ENCODE data around the gene DPH2.

Gene DPH2

GRCh38 chr1:44010935-44011471 lies 41.2 kb downstream of the DPH2 start:
- no peaks in the 10 kb centered on the region for H4K20me1 ChIP-seq (ENCODE audit: insufficient read depth, low read length)
- no peak for DNase-seq
- no peaks in the 10 kb centered on the region for H3K27me3 ChIP-seq (ENCODE audit: insufficient read depth, low read length, poor library complexity)
- H3K9ac ChIP-seq (ENCODE audit: low read depth, low read length), result no peak overlapping the region
- ATAC-seq (ENCODE audit: insufficient read depth, low read depth), result no peak
- H2AFZ ChIP-seq (ENCODE audit: low read depth, low read length), result no peak overlapping the region
- no peaks in the 10 kb centered on the region for H3K79me2 ChIP-seq (ENCODE audit: insufficient read depth, low read length)
- no peaks in the 10 kb centered on the region for H3K36me3 ChIP-seq (ENCODE audit: insufficient read depth, low read length)
- TF ChIP-seq CTCF (IDR thresholded peaks at IDR 0.05; ENCODE audit: borderline replicate concordance, extremely low read depth, low read length, poor library complexity, severe bottlenecking) (no peak), EZH2 (IDR thresholded peaks at IDR 0.05; ENCODE audit: borderline replicate concordance, low read depth, low read length, severe bottlenecking) (no peak)
- no peaks in the 10 kb centered on the region for H3K9me3 ChIP-seq (ENCODE audit: insufficient read depth, low read length, severe bottlenecking)
- no peak overlapping the region for H3K4me3 ChIP-seq (ENCODE audit: low read depth in 1 of 2, low read length in 2 of 2)
- no peaks in the 10 kb centered on the region for H3K4me1 ChIP-seq (ENCODE audit: insufficient read depth, low read length)
- no peak overlapping the region for H3K27ac ChIP-seq (ENCODE audit: low read length)
- no peak overlapping the region for H3K4me2 ChIP-seq (ENCODE audit: insufficient read depth, low read length)

GRCh38 chr1:44012404-44012803 lies 42.6 kb downstream of the DPH2 start:
- no peak overlapping the region for H3K9ac ChIP-seq (ENCODE audit: low read depth, low read length)
- no peaks in the 10 kb centered on the region for H3K4me1 ChIP-seq (ENCODE audit: insufficient read depth, low read length)
- no peak overlapping the region for H3K4me2 ChIP-seq (ENCODE audit: insufficient read depth, low read length)
- H3K4me3 ChIP-seq (ENCODE audit: low read depth in 1 of 2, low read length in 2 of 2), result no peak overlapping the region
- no peaks in the 10 kb centered on the region for H3K79me2 ChIP-seq (ENCODE audit: insufficient read depth, low read length)
- no peak for TF ChIP-seq EZH2 (IDR thresholded peaks at IDR 0.05; ENCODE audit: borderline replicate concordance, low read depth, low read length, severe bottlenecking)
- no peak for TF ChIP-seq CTCF (IDR thresholded peaks at IDR 0.05; ENCODE audit: borderline replicate concordance, extremely low read depth, low read length, poor library complexity, severe bottlenecking)
- H3K27ac ChIP-seq (ENCODE audit: low read length), result no peak overlapping the region
- ATAC-seq (ENCODE audit: insufficient read depth, low read depth) (0 out of 3 replicates have a peak, but pooled peaks have one; percentile 26), DNase-seq (no peak)
- H2AFZ ChIP-seq (ENCODE audit: low read depth, low read length), result no peak overlapping the region
- H3K9me3 ChIP-seq (ENCODE audit: insufficient read depth, low read length, severe bottlenecking), result no peaks in the 10 kb centered on the region
- H3K36me3 ChIP-seq (ENCODE audit: insufficient read depth, low read length), result no peaks in the 10 kb centered on the region
- no peaks in the 10 kb centered on the region for H3K27me3 ChIP-seq (ENCODE audit: insufficient read depth, low read length, poor library complexity)
- no peaks in the 10 kb centered on the region for H4K20me1 ChIP-seq (ENCODE audit: insufficient read depth, low read length)

- Histone ChIP-seq H4K20me1 (ENCODE audit: insufficient read depth, low read length) (no peaks in the 10 kb centered on the region), H2AFZ (ENCODE audit: low read depth, low read length) (no peak overlapping the region), H3K9ac (ENCODE audit: low read depth, low read length) (no peak overlapping the region), H3K9me3 (ENCODE audit: insufficient read depth, low read length, severe bottlenecking) (no peaks in the 10 kb centered on the region), H3K4me3 (ENCODE audit: low read depth in 1 of 2, low read length in 2 of 2) (no peak overlapping the region), H3K79me2 (ENCODE audit: insufficient read depth, low read length) (no peaks in the 10 kb centered on the region), H3K27ac (ENCODE audit: low read length) (no peak overlapping the region), H3K36me3 (ENCODE audit: insufficient read depth, low read length) (no peaks in the 10 kb centered on the region), H3K27me3 (ENCODE audit: insufficient read depth, low read length, poor library complexity) (no peaks in the 10 kb centered on the region), H3K4me2 (ENCODE audit: insufficient read depth, low read length) (no peak overlapping the region), H3K4me1 (ENCODE audit: insufficient read depth, low read length) (no peaks in the 10 kb centered on the region)
- no peak for TF ChIP-seq CTCF (IDR thresholded peaks at IDR 0.05; ENCODE audit: borderline replicate concordance, extremely low read depth, low read length, poor library complexity, severe bottlenecking)
- no peak for TF ChIP-seq EZH2 (IDR thresholded peaks at IDR 0.05; ENCODE audit: borderline replicate concordance, low read depth, low read length, severe bottlenecking)
- DNase-seq (no peak), ATAC-seq (ENCODE audit: insufficient read depth, low read depth) (no peak)
Observed at GRCh38 chr1:44012941-44013609, 43.3 kb downstream of the DPH2 start.

Data from DND-41 (cell line).